Brain microvascular endothelial cell (primary cell): ENCODE results near the gene FADS2.

Experiments used
- DNase-seq: peaks from one replicate; pipeline ENCODE4 v3.0.0-alpha.2; 2020
- H3K27ac ChIP-seq: fragments of 250-450 bp; sonication (Bioruptor Pico); 2 replicates; pipeline ENCODE4 v1.5.1; 2020; ENCODE audit warnings: mild to moderate bottlenecking, moderate library complexity
- H3K27me3 ChIP-seq: fragments of 250-450 bp; sonication (Bioruptor Pico); replicated peaks from 2 replicates; pipeline ENCODE4 v1.5.1; 2020; ENCODE audit warnings: mild to moderate bottlenecking
- H3K36me3 ChIP-seq: fragments of 250-450 bp; sonication (Bioruptor Pico); replicated peaks from 2 replicates; pipeline ENCODE4 v1.5.1; 2020; ENCODE audit warnings: mild to moderate bottlenecking
- H3K4me3 ChIP-seq: 2 replicates; pipeline ENCODE4 v1.5.1; 2011; ENCODE audit warnings: low read depth, mild to moderate bottlenecking, control low read depth, low read length, moderate library complexity
- in situ Hi-C: cut with HindIII; loops from 2 replicates; pipeline ENCODE4 v1.10.0; 2017; ENCODE audit warnings: low sequenced_read_pairs, low pct_ligation_motif_present
- TF ChIP-seq, protein P1 (sequence below): IDR thresholded peaks from 2 replicates; pipeline ENCODE4 v1.5.1; 2011; ENCODE audit warnings: low read depth, mild to moderate bottlenecking, moderate library complexity, low read length, control low read depth, inconsistent platforms; ENCODE audit errors: missing control alignments

Gene FADS2

DNA sequence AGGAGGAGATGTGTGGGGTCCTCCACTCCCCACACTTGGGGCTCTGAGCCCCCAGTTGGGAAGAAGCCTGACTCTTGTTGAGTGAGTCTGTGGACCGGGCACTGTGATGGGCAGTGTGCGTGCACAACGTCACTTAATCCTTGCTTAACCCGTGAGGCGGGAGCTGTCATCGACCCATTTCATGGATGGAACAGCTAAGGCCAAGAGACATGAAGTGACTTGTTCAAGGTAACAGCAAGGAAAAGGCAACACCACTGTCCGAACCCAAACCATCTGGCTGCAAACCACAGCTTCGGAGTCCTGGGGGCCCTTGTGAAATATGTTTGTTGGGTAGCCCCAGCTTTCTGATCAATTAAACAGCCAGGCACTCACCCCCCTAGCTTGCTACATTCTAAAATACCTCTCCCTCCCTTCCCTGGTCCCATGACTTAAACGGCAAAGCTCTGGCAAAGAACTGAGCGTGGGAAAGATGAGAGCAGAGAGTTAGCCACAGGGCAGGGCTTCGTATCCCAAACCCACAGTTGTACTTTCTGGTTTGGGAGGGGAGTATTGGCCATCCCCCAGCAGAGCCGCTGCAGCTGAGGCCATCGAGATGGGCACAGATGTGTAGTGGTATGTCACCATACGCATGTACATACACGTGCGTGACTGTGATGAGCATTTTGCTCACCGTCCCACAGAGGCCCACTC is 26.3 kb downstream of the FADS2 start:
- Histone ChIP-seq H3K4me3 (no peak overlapping the region), H3K27me3 (no peaks in the 10 kb centered on the region), H3K27ac (no peak overlapping the region), H3K36me3 (peaks cover 81% of the 10 kb centered on the region)
- no peak for DNase-seq
- in situ Hi-C loops = no loop called here
- TF ChIP-seq, protein P1, sequence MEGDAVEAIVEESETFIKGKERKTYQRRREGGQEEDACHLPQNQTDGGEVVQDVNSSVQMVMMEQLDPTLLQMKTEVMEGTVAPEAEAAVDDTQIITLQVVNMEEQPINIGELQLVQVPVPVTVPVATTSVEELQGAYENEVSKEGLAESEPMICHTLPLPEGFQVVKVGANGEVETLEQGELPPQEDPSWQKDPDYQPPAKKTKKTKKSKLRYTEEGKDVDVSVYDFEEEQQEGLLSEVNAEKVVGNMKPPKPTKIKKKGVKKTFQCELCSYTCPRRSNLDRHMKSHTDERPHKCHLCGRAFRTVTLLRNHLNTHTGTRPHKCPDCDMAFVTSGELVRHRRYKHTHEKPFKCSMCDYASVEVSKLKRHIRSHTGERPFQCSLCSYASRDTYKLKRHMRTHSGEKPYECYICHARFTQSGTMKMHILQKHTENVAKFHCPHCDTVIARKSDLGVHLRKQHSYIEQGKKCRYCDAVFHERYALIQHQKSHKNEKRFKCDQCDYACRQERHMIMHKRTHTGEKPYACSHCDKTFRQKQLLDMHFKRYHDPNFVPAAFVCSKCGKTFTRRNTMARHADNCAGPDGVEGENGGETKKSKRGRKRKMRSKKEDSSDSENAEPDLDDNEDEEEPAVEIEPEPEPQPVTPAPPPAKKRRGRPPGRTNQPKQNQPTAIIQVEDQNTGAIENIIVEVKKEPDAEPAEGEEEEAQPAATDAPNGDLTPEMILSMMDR = no peak

GRCh38 chr11:61854966-61855714 is 27.0 kb downstream of the FADS2 start:
- peaks cover 80% of the 10 kb centered on the region for H3K36me3 ChIP-seq
- no peaks in the 10 kb centered on the region for H3K27me3 ChIP-seq
- TF ChIP-seq, protein P1 = no peak
- H3K27ac ChIP-seq = no peak overlapping the region
- H3K4me3 ChIP-seq = no peak overlapping the region
- in situ Hi-C loops = no loop called here
- DNase-seq = no peak

DNA sequence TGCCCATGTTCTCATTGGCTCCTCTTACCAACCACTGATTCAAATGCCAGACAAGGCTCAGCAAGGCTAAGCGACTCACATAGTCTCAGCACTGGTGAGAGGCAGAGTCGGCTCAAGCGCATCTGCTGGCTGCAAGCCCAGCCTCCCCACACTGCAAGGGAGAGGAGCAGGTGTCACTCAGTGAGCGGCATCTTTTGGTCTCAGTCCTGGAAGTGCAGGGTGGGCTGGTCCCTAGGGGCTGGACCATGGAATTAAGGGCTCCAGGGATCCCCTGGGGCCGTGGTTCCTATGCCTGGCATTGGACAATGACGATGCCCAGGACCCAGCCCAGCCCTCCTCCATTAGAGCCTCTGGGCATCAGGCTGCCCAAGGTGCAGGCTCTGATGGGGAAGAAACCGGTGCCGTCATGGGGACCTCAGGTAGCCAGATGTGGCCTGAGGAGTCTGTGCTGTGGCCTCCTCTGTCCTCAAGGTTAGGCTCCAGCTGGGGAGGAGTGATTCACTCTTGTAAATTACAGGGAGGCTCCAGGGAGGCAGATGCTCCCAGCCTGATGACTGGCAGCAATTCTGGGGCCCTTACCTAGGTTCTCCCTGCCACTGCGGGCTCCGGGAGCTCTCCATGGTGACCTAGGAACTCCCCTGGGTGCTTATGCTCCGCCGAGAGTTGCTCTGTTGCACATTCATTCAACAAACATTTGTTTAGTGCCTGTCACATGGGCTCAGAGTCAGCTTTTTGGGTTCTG is 28.0 kb downstream of the FADS2 start:
- H3K4me3 ChIP-seq = no peak overlapping the region
- H3K27ac ChIP-seq = no peak overlapping the region
- peaks cover 76% of the 10 kb centered on the region for H3K36me3 ChIP-seq
- no peaks in the 10 kb centered on the region for H3K27me3 ChIP-seq
- in situ Hi-C loops = no loop called here
- TF ChIP-seq, protein P1 = no peak
- DNase-seq = no peak

DNA sequence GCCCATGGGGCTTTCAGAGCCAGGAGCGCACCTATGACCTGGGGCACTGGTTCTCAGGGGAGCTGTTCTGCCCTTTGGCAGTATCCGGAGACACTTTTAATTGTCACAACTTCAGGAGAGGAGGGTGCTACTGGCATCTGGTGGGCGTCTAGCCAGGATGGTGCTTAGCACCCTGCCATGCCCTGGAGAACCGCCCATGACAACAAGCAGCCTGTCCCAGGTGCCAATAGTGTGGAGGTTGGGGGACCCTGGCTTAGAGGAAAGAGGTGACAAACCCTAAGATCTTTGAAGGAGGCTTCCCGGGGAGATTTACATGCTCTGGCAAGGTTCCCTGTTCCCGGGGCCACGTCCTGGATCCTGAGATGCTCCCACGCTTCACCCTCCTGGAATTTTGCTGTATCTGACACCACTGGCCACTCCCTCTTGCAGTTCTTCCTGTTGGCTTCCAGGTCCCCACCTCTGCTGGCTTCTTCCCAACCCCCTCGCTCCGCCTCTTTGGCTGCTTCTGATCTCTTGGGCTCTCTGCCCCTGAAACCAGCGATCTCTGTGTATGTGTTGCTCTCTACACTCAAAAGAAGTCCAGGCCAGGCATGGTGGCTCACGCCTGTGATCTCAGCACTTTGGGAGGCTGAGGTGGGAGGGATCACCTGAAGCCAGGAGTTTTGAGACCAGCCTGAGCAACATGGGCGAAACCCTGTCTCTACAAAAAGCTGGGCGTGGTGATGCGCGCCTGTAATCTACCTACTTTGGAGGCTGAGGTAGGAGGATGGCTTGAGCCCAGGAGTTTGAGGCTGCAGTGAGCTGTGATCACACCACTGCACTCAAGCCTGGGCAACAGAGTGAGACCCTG is 32.2 kb downstream of the FADS2 start:
- peaks cover 75% of the 10 kb centered on the region for H3K36me3 ChIP-seq
- DNase-seq = no peak
- TF ChIP-seq, protein P1 = no peak
- no peak overlapping the region for H3K27ac ChIP-seq
- H3K4me3 ChIP-seq = no peak overlapping the region
- in situ Hi-C loops = no loop called here
- no peaks in the 10 kb centered on the region for H3K27me3 ChIP-seq

DNA sequence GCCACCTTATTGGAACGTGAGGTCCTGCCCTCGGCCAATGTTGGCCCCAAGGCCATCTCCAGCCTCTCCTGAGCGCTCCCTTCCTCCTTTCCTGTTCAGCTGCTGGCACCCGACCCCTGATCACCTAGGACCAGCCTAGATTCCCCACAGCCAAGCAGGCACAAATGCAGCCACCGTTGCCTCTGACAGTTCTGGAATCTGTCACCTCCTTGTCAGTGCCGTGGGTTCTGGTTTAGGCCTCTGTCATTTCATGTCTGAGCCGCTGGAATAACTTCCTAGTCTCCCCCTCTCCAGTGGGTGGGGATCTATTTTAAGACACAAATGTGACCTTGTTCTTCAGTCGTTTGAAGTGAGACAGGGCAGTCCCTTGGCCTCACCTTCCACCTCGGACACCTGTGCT is 33.5 kb downstream of the FADS2 start:
- Histone ChIP-seq H3K36me3 (peaks cover 74% of the 10 kb centered on the region), H3K27ac (no peak overlapping the region), H3K27me3 (no peaks in the 10 kb centered on the region), H3K4me3 (no peak overlapping the region)
- in situ Hi-C loops = no loop called here
- no peak for DNase-seq
- TF ChIP-seq, protein P1 = no peak
